Gastroesophageal sphincter (tissue), 3 donors: ENCODE measurements around the gene FOXB2.

ENCODE experiments used
- CTCF ChIP-seq, 4 experiments: fragments of 200-600 bp in 2 of 4; fragments of 450-650 bp in 2 of 4; sonication (generic) in 1 of 4; IDR thresholded peaks; one replicate each; pipeline ENCODE4 v1.5.1; 2017 to 2019; ENCODE audit warnings: antibody characterized with exemption in 4 of 4, mild to moderate bottlenecking in 2 of 4, moderate library complexity in 2 of 4
- EP300 ChIP-seq: sonication (generic); formaldehyde crosslinking; IDR thresholded peaks from one replicate; pipeline ENCODE4 v1.6.1; 2017; ENCODE audit warnings: antibody characterized with exemption, mild to moderate bottlenecking

DNA sequence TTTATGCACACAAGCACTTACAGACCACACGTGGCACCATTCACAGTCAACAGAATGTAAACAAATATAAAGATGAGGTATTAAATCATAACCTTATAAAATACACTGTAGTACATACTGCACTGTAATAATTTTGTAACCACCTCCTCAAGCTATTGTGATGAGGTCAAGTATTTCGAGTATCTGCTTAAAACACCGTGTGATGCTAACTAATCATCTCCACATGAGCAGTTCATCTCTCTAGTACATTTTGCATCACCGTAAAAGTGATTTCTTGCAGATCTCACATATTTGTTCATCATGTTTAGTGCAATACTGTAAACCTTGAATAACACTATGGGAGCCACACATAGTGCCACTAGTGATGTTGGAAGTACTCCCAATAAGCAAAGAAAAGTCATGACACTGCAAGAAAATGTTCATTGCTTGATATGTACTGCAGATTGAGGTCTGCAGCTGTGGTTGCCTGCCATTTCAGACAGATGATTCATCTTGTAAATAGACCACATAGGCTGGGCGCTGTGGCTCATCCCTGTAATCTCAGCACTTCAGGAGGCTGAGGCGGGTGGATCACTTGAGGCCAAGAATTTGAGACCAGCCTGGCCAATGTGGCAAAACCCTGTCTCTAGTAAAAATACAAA is 44.3 kb downstream of the FOXB2 start:
- TF ChIP-seq CTCF (IDR thresholded peaks at IDR 0.05) (no peak), EP300 (no peak)
